ENCODE data around the gene FCER2. TPM values are rescaled to one million over a fixed set of nuclear protein-coding genes. Genes with fewer than 3 reads are reported as not detected.

FCER2 gene
- total RNA-seq, 1 experiment from 2014 or later = not detected

DNA sequence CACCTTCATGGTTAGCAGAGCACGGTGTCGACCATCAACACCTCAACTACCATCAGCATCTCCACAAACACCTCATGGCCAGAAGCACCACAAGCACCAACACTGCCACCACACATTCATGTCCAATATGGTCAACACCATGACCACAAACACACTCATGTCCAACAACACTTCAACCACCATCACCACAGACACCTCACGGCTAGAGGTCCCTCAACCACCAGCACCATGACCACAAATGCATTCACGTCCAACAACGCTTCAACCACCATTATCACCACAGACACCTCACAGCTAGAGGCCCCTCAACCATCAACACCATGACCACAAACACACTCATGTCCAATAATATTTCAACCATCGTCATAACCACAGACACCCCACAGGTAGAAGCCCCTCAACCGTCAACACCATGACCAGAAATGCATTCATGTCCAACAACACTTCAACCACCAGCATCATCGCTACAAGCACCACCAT, 11.1 kb downstream of the FCER2 start:
- no peak overlapping the region for H4K5ac ChIP-seq (ENCODE audit: insufficient read length, low read depth, low read length)
- peaks cover 2% of the 10 kb centered on the region for H4K20me1 ChIP-seq (ENCODE audit: control insufficient read depth, insufficient read depth, insufficient read length)
- no peaks in the 10 kb centered on the region for H3K9me3 ChIP-seq (ENCODE audit: control insufficient read depth, low read depth, low read length)
- H3K27me3 ChIP-seq (ENCODE audit: insufficient read depth, low read length) = no peaks in the 10 kb centered on the region
- Mint-ChIP-seq H3K4me3 (no peak overlapping the region), H3K27me3 (ENCODE audit: low read depth) (peaks cover 21% of the 10 kb centered on the region), H3K4me1 (peaks cover 4% of the 10 kb centered on the region in 2 experiments), H3K36me3 (ENCODE audit: insufficient read depth in 1 of 3, low read depth in 3 of 3) (no peaks in the 10 kb centered on the region; a peak in 1 of 7 replicates), H3K9me3 (no peaks in the 10 kb centered on the region), H3K27ac (no peak overlapping the region)
- H3K27ac ChIP-seq (ENCODE audit: insufficient read length, low read depth, low read length) = no peak overlapping the region
- H3T11ph ChIP-seq (ENCODE audit: low read length) = no peak overlapping the region
- H3K23me2 ChIP-seq (ENCODE audit: insufficient read length, low read depth, low read length, poor library complexity, severe bottlenecking) = no peaks in the 10 kb centered on the region
- H2BK12ac ChIP-seq (ENCODE audit: insufficient read length, low read depth, low read length) = no peak overlapping the region
- no peak overlapping the region for H3K4ac ChIP-seq (ENCODE audit: low read depth, low read length)
- WGBS (ENCODE audit: extremely low coverage, insufficient read length, low lambda C conversion rate) = no CpG with 5 or more reads among the region's 8 CpGs
- no peak overlapping the region for H2AFZ ChIP-seq (ENCODE audit: low read length)
- no peak overlapping the region for H2BK120ac ChIP-seq (ENCODE audit: low read depth, low read length, poor library complexity, severe bottlenecking)
- no peak overlapping the region for H3K18ac ChIP-seq (ENCODE audit: insufficient read length, low read depth, low read length)
- no peaks in the 10 kb centered on the region for H3K79me2 ChIP-seq (ENCODE audit: insufficient read depth, low read length)
- no peak overlapping the region for H3K9ac ChIP-seq (ENCODE audit: extremely low read depth, insufficient read length, low read length)
- TF ChIP-seq CTCF (conservative IDR thresholded peaks at IDR 0.05) = no peak
- no peak overlapping the region for H2BK15ac ChIP-seq (ENCODE audit: low read depth, low read length)
- H2BK20ac ChIP-seq (ENCODE audit: low read depth, low read length, poor library complexity, severe bottlenecking) = no peak overlapping the region
- H3K14ac ChIP-seq (ENCODE audit: insufficient read depth, low read length) = no peak overlapping the region
- H2BK5ac ChIP-seq (ENCODE audit: insufficient read length, low read length) = no peak overlapping the region
- no peak for DNase-seq
- H2AK5ac ChIP-seq (ENCODE audit: insufficient read length, low read length) = no peak overlapping the region
- no peak overlapping the region for H4K91ac ChIP-seq (ENCODE audit: insufficient read length, low read depth, low read length)
- no peak overlapping the region for H3K23ac ChIP-seq (ENCODE audit: insufficient read length, low read depth, low read length)
- H3K79me1 ChIP-seq (ENCODE audit: insufficient read depth, low read depth, low read length, poor library complexity, severe bottlenecking) = no peaks in the 10 kb centered on the region
- no peak overlapping the region for H3K56ac ChIP-seq (ENCODE audit: insufficient read length, low read depth, low read length)
- H3K4me1 ChIP-seq (ENCODE audit: insufficient read depth, low read length) = no peaks in the 10 kb centered on the region
- no peak overlapping the region for H3K4me2 ChIP-seq (ENCODE audit: insufficient read depth, insufficient read length, low read length)
- no peak overlapping the region for H4K8ac ChIP-seq (replicated peaks; ENCODE audit: insufficient read length, low read depth, low read length)
